Measurements from ENCODE around the gene CCDC192. TPM values are rescaled to one million over a fixed set of nuclear protein-coding genes. Genes with fewer than 3 reads are reported as not detected.

The CCDC192 gene
- total RNA-seq, 1 donor from 2014 or later: not detected

DNA sequence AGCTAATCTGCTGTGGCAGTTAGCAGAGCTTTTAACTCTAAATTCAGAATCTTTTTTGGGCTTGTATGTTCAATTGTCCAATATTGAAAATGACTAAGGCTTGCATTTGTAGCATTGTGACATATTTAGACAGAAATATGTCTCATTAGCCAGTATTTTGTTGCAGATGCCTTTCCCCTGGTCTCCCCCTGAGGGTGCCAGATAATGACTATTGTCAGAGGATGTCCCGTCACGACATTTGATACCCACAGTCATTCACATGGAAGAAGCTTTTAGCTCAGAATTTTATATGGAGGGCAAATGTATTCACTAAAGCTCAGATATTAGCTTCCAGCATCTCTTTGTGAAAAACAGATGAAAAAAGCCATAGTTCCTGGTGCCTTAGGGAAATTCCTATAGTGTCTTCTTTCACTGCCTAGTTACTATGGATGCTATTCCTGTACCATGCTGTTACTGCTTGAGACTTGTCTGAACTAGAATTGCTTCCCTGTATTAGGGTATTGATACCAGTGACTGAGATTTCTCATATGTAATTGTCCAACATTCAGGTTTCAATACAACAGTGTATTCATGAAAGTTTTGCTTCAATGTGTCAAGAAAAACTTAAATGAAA, 96.2 kb downstream of the CCDC192 start:
- no peak overlapping the region for H3K4me3 ChIP-seq (ENCODE audit: low read depth, low read length)
- no peak for DNase-seq (ENCODE audit: low read depth)
- no peaks in the 10 kb centered on the region for H3K36me3 ChIP-seq (ENCODE audit: control insufficient read depth, insufficient read depth, low read length)
- no peaks in the 10 kb centered on the region for H3K27me3 ChIP-seq (ENCODE audit: control insufficient read depth, insufficient read depth, low read length)
- TF ChIP-seq, protein P1, sequence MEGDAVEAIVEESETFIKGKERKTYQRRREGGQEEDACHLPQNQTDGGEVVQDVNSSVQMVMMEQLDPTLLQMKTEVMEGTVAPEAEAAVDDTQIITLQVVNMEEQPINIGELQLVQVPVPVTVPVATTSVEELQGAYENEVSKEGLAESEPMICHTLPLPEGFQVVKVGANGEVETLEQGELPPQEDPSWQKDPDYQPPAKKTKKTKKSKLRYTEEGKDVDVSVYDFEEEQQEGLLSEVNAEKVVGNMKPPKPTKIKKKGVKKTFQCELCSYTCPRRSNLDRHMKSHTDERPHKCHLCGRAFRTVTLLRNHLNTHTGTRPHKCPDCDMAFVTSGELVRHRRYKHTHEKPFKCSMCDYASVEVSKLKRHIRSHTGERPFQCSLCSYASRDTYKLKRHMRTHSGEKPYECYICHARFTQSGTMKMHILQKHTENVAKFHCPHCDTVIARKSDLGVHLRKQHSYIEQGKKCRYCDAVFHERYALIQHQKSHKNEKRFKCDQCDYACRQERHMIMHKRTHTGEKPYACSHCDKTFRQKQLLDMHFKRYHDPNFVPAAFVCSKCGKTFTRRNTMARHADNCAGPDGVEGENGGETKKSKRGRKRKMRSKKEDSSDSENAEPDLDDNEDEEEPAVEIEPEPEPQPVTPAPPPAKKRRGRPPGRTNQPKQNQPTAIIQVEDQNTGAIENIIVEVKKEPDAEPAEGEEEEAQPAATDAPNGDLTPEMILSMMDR (IDR thresholded peaks at IDR 0.05; ENCODE audit: insufficient read depth, low read length, poor library complexity, severe bottlenecking): no peak

DNA sequence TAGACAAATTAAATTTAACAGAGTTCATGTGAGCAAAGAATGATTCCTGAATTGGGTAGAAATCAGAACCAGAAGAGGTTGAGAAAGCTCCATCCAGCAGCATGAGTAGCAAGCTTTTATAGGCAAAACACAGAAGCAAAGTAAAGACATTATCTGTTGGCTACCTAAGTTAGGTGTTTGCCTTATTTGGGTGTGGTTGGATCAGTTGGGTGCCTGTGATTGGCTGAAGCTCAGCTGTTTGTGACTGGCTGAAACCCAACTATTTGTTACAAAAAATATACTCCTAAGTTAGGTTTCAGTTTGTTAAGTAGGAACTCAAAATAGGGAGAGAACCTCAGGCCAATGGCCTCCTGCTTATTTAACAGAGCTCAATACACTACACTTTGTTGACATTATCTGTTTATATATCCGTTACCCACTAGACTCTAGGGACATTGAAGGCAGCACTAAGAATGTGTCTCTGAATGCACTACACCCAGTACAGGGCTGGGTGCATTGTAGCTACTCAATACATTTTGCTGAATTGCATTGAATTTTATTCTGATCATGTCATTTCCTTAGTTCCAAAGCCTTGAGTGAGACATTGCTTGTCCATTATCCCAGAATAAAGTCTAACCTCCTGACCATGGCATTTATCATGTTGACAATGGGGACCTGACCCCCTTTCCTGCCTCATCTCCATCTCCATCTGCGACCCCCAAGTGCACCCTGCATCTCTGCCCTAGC, 98.7 kb downstream of the CCDC192 start:
- no peak for DNase-seq (ENCODE audit: low read depth)
- no peaks in the 10 kb centered on the region for H3K27me3 ChIP-seq (ENCODE audit: control insufficient read depth, insufficient read depth, low read length)
- H3K4me3 ChIP-seq (ENCODE audit: low read depth, low read length): no peak overlapping the region
- TF ChIP-seq, protein P1 (IDR thresholded peaks at IDR 0.05; ENCODE audit: insufficient read depth, low read length, poor library complexity, severe bottlenecking): no peak
- no peaks in the 10 kb centered on the region for H3K36me3 ChIP-seq (ENCODE audit: control insufficient read depth, insufficient read depth, low read length)

- TF ChIP-seq, protein P1 (IDR thresholded peaks at IDR 0.05; ENCODE audit: insufficient read depth, low read length, poor library complexity, severe bottlenecking): no peak
- DNase-seq (ENCODE audit: low read depth): no peak
- Histone ChIP-seq H3K36me3 (ENCODE audit: control insufficient read depth, insufficient read depth, low read length) (no peaks in the 10 kb centered on the region), H3K27me3 (ENCODE audit: control insufficient read depth, insufficient read depth, low read length) (no peaks in the 10 kb centered on the region), H3K4me3 (ENCODE audit: low read depth, low read length) (no peak overlapping the region)
Observed at GRCh38 chr5:127802477-127802865, 99.3 kb downstream of the CCDC192 start.

- no peak for DNase-seq (ENCODE audit: low read depth)
- Histone ChIP-seq H3K27me3 (ENCODE audit: control insufficient read depth, insufficient read depth, low read length) (no peaks in the 10 kb centered on the region), H3K36me3 (ENCODE audit: control insufficient read depth, insufficient read depth, low read length) (no peaks in the 10 kb centered on the region), H3K4me3 (ENCODE audit: low read depth, low read length) (no peak overlapping the region)
- TF ChIP-seq, protein P1 (IDR thresholded peaks at IDR 0.05; ENCODE audit: insufficient read depth, low read length, poor library complexity, severe bottlenecking): no peak
Observed at GRCh38 chr5:127804886-127805426, 101.8 kb downstream of the CCDC192 start.

DNA sequence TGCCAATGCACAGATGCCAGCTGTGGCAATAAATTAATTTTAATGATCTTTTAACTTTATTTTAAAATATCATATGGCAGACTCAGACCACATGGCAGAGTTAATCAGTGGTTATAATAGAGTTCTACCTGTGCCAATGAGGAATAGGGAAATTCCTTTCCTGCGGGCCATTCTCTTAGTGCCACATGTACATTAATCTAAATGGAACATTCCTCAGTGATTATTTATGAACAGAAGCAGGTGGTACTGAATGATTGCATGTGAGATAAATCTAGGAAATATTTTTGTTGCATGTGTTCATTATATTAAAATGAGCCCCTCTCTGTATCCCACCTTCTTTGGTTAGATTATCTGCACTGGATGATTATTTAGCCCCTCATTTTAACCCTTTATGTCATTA, 102.3 kb downstream of the CCDC192 start:
- no peaks in the 10 kb centered on the region for H3K27me3 ChIP-seq (ENCODE audit: control insufficient read depth, insufficient read depth, low read length)
- TF ChIP-seq, protein P1 (IDR thresholded peaks at IDR 0.05; ENCODE audit: insufficient read depth, low read length, poor library complexity, severe bottlenecking): no peak
- H3K36me3 ChIP-seq (ENCODE audit: control insufficient read depth, insufficient read depth, low read length): no peaks in the 10 kb centered on the region
- DNase-seq (ENCODE audit: low read depth): no peak
- no peak overlapping the region for H3K4me3 ChIP-seq (ENCODE audit: low read depth, low read length)

Measured in kidney epithelial cell (primary cell).